Ishikawa (cell line): ENCODE data around the gene AGO3.

Experiments used
- CEBPB ChIP-seq: IDR thresholded peaks from 2 replicates; pipeline ENCODE4 v1.6.1; 2012
- CREB1 ChIP-seq: IDR thresholded peaks from 2 replicates; pipeline ENCODE4 v1.6.1; 2012; ENCODE audit warnings: low read depth
- EGR1 ChIP-seq: IDR thresholded peaks from 2 replicates; pipeline ENCODE4 v1.6.1; 2012
- EP300 ChIP-seq: IDR thresholded peaks from 2 replicates; pipeline ENCODE4 v1.6.1; 2012; ENCODE audit warnings: borderline replicate concordance
- FOXM1 ChIP-seq: IDR thresholded peaks from 2 replicates; pipeline ENCODE4 v1.6.1; 2012; ENCODE audit warnings: low read depth, borderline replicate concordance
- MAX ChIP-seq: IDR thresholded peaks from 2 replicates; pipeline ENCODE4 v1.6.1; 2012
- NFIC ChIP-seq: IDR thresholded peaks from 2 replicates; pipeline ENCODE4 v1.6.1; 2012
- RAD21 ChIP-seq: IDR thresholded peaks from 2 replicates; pipeline ENCODE4 v1.6.1; 2012; ENCODE audit warnings: low read depth
- REST ChIP-seq: IDR thresholded peaks from 2 replicates; pipeline ENCODE4 v1.6.1; 2012; ENCODE audit warnings: low read depth, mild to moderate bottlenecking
- TAF1 ChIP-seq: IDR thresholded peaks from 2 replicates; pipeline ENCODE4 v1.6.1; 2012; ENCODE audit warnings: low read depth, mild to moderate bottlenecking
- TCF12 ChIP-seq: IDR thresholded peaks from 2 replicates; pipeline ENCODE4 v1.6.1; 2012; ENCODE audit warnings: low read depth
- TEAD4 ChIP-seq: IDR thresholded peaks from 2 replicates; pipeline ENCODE4 v1.6.1; 2012
- USF1 ChIP-seq: IDR thresholded peaks from 2 replicates; pipeline ENCODE4 v1.6.1; 2012
- YY1 ChIP-seq: IDR thresholded peaks from 2 replicates; pipeline ENCODE4 v1.6.1; 2012; ENCODE audit warnings: low read depth
- ZBTB7A ChIP-seq: IDR thresholded peaks from 2 replicates; pipeline ENCODE4 v1.6.1; 2012; ENCODE audit warnings: low read depth

Gene AGO3

GRCh38 chr1:36096500-36097432 is 165.9 kb downstream of the AGO3 start:
- TF ChIP-seq FOXM1 (no peak), USF1 (peak; percentile 29)

GRCh38 chr1:36097693-36098585 is 167.0 kb downstream of the AGO3 start:
- peak; percentile 37; the same call in 1 of the 2 replicates for TF ChIP-seq MAX
- no peak for TF ChIP-seq REST

GRCh38 chr1:36098650-36099365 is 167.9 kb downstream of the AGO3 start:
- TF ChIP-seq FOXM1 (no peak), USF1 (no peak), EP300 (no peak), TEAD4 (no peak), TAF1 (no peak), ZBTB7A (no peak), TCF12 (no peak), RAD21 (no peak), MAX (no peak)

GRCh38 chr1:36099681-36100341 is 168.9 kb downstream of the AGO3 start:
- TF ChIP-seq ZBTB7A (0 out of 2 replicates have a peak, but pooled peaks have one; percentile 29), CREB1 (no peak), RAD21 (peak; percentile 97)

GRCh38 chr1:36100376-36100775 is 169.5 kb downstream of the AGO3 start:
- no peak for TF ChIP-seq TAF1
- no peak for TF ChIP-seq USF1
- no peak for TF ChIP-seq CEBPB

GRCh38 chr1:36101546-36101945 is 170.6 kb downstream of the AGO3 start:
- no peak for TF ChIP-seq CEBPB
- no peak for TF ChIP-seq CREB1

- TF ChIP-seq TCF12, result no peak
- TF ChIP-seq EGR1, result no peak
- TF ChIP-seq RAD21, result no peak
- no peak for TF ChIP-seq CEBPB
- no peak for TF ChIP-seq USF1
- no peak for TF ChIP-seq ZBTB7A
- TF ChIP-seq REST, result no peak
- TF ChIP-seq YY1, result no peak
- no peak for TF ChIP-seq NFIC
- TF ChIP-seq EP300, result no peak
- no peak for TF ChIP-seq CREB1
- no peak for TF ChIP-seq MAX
- no peak for TF ChIP-seq FOXM1
- no peak for TF ChIP-seq TAF1
- no peak for TF ChIP-seq TEAD4
Observed at GRCh38 chr1:36106269-36106668, 175.4 kb downstream of the AGO3 start.
